H1 (cell line): Measurements from ENCODE around the gene APC2. TPM values are rescaled to one million over a fixed set of nuclear protein-coding genes. Genes with fewer than 3 reads are reported as not detected.

ENCODE experiments used
- CTCF ChIA-PET: fragments of 300-600 bp; sonication (Branson Sonifier 250); formaldehyde crosslinking; loops from one replicate; lab custom pipeline; 2021; ENCODE audit not compliant: partially characterized antibody; lab: Charles Lee
- POLR2A ChIA-PET: fragments of 300-600 bp; sonication (Branson Sonifier 250); formaldehyde crosslinking; loops from one replicate; lab custom pipeline; 2021; ENCODE audit warnings: inconsistent platforms; ENCODE audit not compliant: partially characterized antibody; lab: Charles Lee
- DNase-seq, 2 experiments: peaks; one replicate each; pipeline versions ENCODE4 v3.0.0 to v3.0.0-alpha.2; 2010 to 2022; ENCODE audit warnings: low spot score in 2 of 2, low read depth in 1 of 2, mixed read lengths in 1 of 2
- FAIRE-seq: peaks from 2 replicates; lab custom pipeline; 2011; peaks lifted over from hg19 to GRCh38; lab: Jason Lieb, UNC
- H2AFZ ChIP-seq: 2 replicates; pipeline ENCODE4 v1.8.1; 2012; ENCODE audit warnings: low read length, inconsistent platforms
- H2AK5ac ChIP-seq: 2 replicates; pipeline ENCODE4 v1.6.1; 2013; ENCODE audit warnings: low read depth, low read length
- H2BK120ac ChIP-seq: replicated peaks from 2 replicates; pipeline ENCODE3; 2013; ENCODE audit warnings: low read depth, low read length, inconsistent platforms
- H2BK12ac ChIP-seq: 2 replicates; pipeline ENCODE4 v1.6.1; 2013; ENCODE audit warnings: low read depth, low read length
- H2BK15ac ChIP-seq: 2 replicates; pipeline ENCODE4 v1.6.1; 2013; ENCODE audit warnings: low read length
- H2BK20ac ChIP-seq: 2 replicates; pipeline ENCODE4 v1.6.1; 2013; ENCODE audit warnings: low read length
- H2BK5ac ChIP-seq: 2 replicates; pipeline ENCODE4 v1.6.1; 2013; ENCODE audit warnings: low read depth, low read length
- H3K14ac ChIP-seq: 2 replicates; pipeline ENCODE4 v1.6.1; 2013; ENCODE audit warnings: inconsistent platforms; ENCODE audit not compliant: insufficient read length
- H3K18ac ChIP-seq: 2 replicates; pipeline ENCODE4 v1.6.1; 2013; ENCODE audit warnings: low read length; ENCODE audit errors: extremely low read depth
- H3K23ac ChIP-seq: 2 replicates; pipeline ENCODE4 v1.6.1; 2013; ENCODE audit warnings: inconsistent platforms; ENCODE audit not compliant: insufficient read length
- H3K23me2 ChIP-seq: 2 replicates; pipeline ENCODE4 v1.6.1; 2013; ENCODE audit warnings: low read depth, low read length
- H3K27ac ChIP-seq: 2 replicates; pipeline ENCODE4 v1.6.1; 2011; ENCODE audit warnings: low read depth, low read length, inconsistent platforms
- H3K27me3 ChIP-seq, 4 experiments: replicated peaks in 1 of 4; 1 replicate in 1 of 4; 2 replicates in 3 of 4; pipeline versions ENCODE4 v1.6.1 to v1.8.1; 2011 to 2013; ENCODE audit warnings: low read length in 3 of 4, mild to moderate bottlenecking in 3 of 4, inconsistent platforms in 2 of 4, mixed read lengths in 2 of 4, moderate library complexity in 1 of 4; ENCODE audit not compliant: control insufficient read depth in 3 of 4, insufficient read depth in 3 of 4; ENCODE audit errors: extremely low read depth in 1 of 4
- H3K36me3 ChIP-seq, 4 experiments: 2 replicates each; pipeline versions ENCODE4 v1.6.1 to v1.8.1; 2011 to 2013; ENCODE audit warnings: mild to moderate bottlenecking in 4 of 4, low read length in 3 of 4, moderate library complexity in 2 of 4, control low read depth in 1 of 4, inconsistent platforms in 1 of 4; ENCODE audit not compliant: insufficient read depth in 4 of 4, control insufficient read depth in 2 of 4
- H3K4ac ChIP-seq: replicated peaks from 2 replicates; pipeline ENCODE3; 2013; ENCODE audit warnings: low read length, low read depth, mixed read lengths, inconsistent platforms; ENCODE audit not compliant: insufficient read length
- H3K4me1 ChIP-seq, 4 experiments: replicated peaks in 1 of 4; 1 replicate in 1 of 4; 2 replicates in 3 of 4; pipeline versions ENCODE4 v1.6.1 to v1.8.1; 2011 to 2013; ENCODE audit warnings: low read length in 3 of 4, inconsistent platforms in 2 of 4, mixed read lengths in 1 of 4; ENCODE audit not compliant: insufficient read depth in 4 of 4, control insufficient read depth in 3 of 4
- H3K4me2 ChIP-seq, 2 experiments: 2 replicates each; pipeline versions ENCODE4 v1.6.1 to v1.8.1; 2011 to 2013; ENCODE audit warnings: low read depth in 2 of 2, low read length in 2 of 2, control low read depth in 1 of 2, inconsistent platforms in 1 of 2, mild to moderate bottlenecking in 1 of 2; ENCODE audit not compliant: insufficient read depth in 1 of 2
- H3K4me3 ChIP-seq, 4 experiments: fragments of 200-600, 300-600 bp in 1 of 4; sonication (generic), shearing (Covaris generic), sonication (Bioruptor Twin) in 1 of 4; 2 replicates each; pipeline versions ENCODE4 v1.5.1 to v1.8.1; 2011 to 2016; ENCODE audit warnings: low read length in 4 of 4, low read depth in 3 of 4, control low read depth in 2 of 4, inconsistent platforms in 2 of 4, mild to moderate bottlenecking in 2 of 4, mixed read lengths in 1 of 4, moderate library complexity in 1 of 4; ENCODE audit not compliant: insufficient read depth in 2 of 4; ENCODE audit errors: extremely low read depth in 1 of 4
- H3K56ac ChIP-seq: replicated peaks from 2 replicates; pipeline ENCODE3; 2013; ENCODE audit warnings: low read depth, mild to moderate bottlenecking, mixed read lengths, low read length, inconsistent platforms; ENCODE audit not compliant: insufficient read length
- H3K79me1 ChIP-seq: 2 replicates; pipeline ENCODE4 v1.6.1; 2013; ENCODE audit warnings: low read depth, low read length, control low read depth
- H3K79me2 ChIP-seq, 2 experiments: 2 replicates each; pipeline versions ENCODE4 v1.6.1 to v1.8.1; 2012 to 2013; ENCODE audit warnings: low read length in 2 of 2, mild to moderate bottlenecking in 2 of 2, inconsistent platforms in 1 of 2; ENCODE audit not compliant: insufficient read depth in 2 of 2, control insufficient read depth in 1 of 2
- H3K9ac ChIP-seq, 4 experiments: replicated peaks in 1 of 4; 1 replicate in 1 of 4; 2 replicates in 3 of 4; pipeline versions ENCODE4 v1.6.1 to v1.8.1; 2011 to 2013; ENCODE audit warnings: low read depth in 3 of 4, low read length in 3 of 4, control low read depth in 2 of 4, mild to moderate bottlenecking in 2 of 4, moderate library complexity in 2 of 4, inconsistent platforms in 1 of 4; ENCODE audit errors: extremely low read depth in 1 of 4
- H3K9me3 ChIP-seq, 2 experiments: 2 replicates each; pipeline versions ENCODE4 v1.6.1 to v1.8.1; 2012 to 2013; ENCODE audit warnings: mild to moderate bottlenecking in 2 of 2, moderate library complexity in 2 of 2, control low read depth in 1 of 2, inconsistent platforms in 1 of 2, low read depth in 1 of 2, low read length in 1 of 2, mixed read lengths in 1 of 2; ENCODE audit not compliant: insufficient read depth in 2 of 2
- H4K20me1 ChIP-seq, 2 experiments: replicated peaks in 1 of 2; 2 replicates each; pipeline versions ENCODE3 to v1.8.1; 2011 to 2013; ENCODE audit warnings: inconsistent platforms in 2 of 2, low read length in 2 of 2, mild to moderate bottlenecking in 1 of 2; ENCODE audit not compliant: insufficient read depth in 2 of 2, control insufficient read depth in 1 of 2
- H4K5ac ChIP-seq: 2 replicates; pipeline ENCODE4 v1.6.1; 2013; ENCODE audit warnings: low read length, low read depth, mixed read lengths, inconsistent platforms; ENCODE audit not compliant: insufficient read length
- H4K8ac ChIP-seq: 2 replicates; pipeline ENCODE4 v1.8.0; 2013; ENCODE audit warnings: mild to moderate bottlenecking, moderate library complexity, low read length, inconsistent platforms; ENCODE audit not compliant: insufficient read depth; ENCODE audit errors: extremely low read depth
- H4K91ac ChIP-seq: replicated peaks from 2 replicates; pipeline ENCODE3; 2013; ENCODE audit warnings: low read length, mixed read lengths, inconsistent platforms; ENCODE audit not compliant: insufficient read length
- BACH1 ChIP-seq: IDR thresholded peaks from 2 replicates; pipeline ENCODE4 v1.6.1; 2012; ENCODE audit warnings: low read length, improper control_type of control experiment
- CREB1 ChIP-seq: IDR thresholded peaks from 2 replicates; pipeline ENCODE4 v1.6.1; 2012; ENCODE audit warnings: inconsistent platforms
- EP300 ChIP-seq, 2 experiments: IDR thresholded peaks; 1 replicate in 1 of 2; 2 replicates in 1 of 2; pipeline ENCODE4 v1.6.1; 2011 to 2012; ENCODE audit warnings: low read depth in 2 of 2, low read length in 2 of 2, mild to moderate bottlenecking in 2 of 2, borderline replicate concordance in 1 of 2, inconsistent platforms in 1 of 2, moderate library complexity in 1 of 2
- GABPA ChIP-seq: IDR thresholded peaks from 2 replicates; pipeline ENCODE4 v1.6.1; 2011; ENCODE audit warnings: mild to moderate bottlenecking, low read length, moderate library complexity, borderline replicate concordance; ENCODE audit not compliant: insufficient read depth
- HDAC6 ChIP-seq: IDR thresholded peaks from one replicate; pipeline ENCODE4 v1.7.1; 2012; ENCODE audit warnings: low read depth, mild to moderate bottlenecking, inconsistent platforms, low read length, moderate library complexity
- KDM1A ChIP-seq: fragments of 200-600, 300-600 bp; sonication (generic); IDR thresholded peaks from 2 replicates; pipeline ENCODE4 v1.7.1; 2016; ENCODE audit warnings: mild to moderate bottlenecking, low read length, borderline replicate concordance
- NRF1 ChIP-seq: IDR thresholded peaks from 2 replicates; pipeline ENCODE4 v1.6.1; 2011; ENCODE audit warnings: mild to moderate bottlenecking, low read depth, low read length, improper control_type of control experiment
- POU5F1 ChIP-seq: IDR thresholded peaks from 2 replicates; pipeline ENCODE4 v1.6.1; 2011; ENCODE audit warnings: low read depth, mild to moderate bottlenecking, low read length, moderate library complexity
- RXRA ChIP-seq: IDR thresholded peaks from 2 replicates; pipeline ENCODE4 v1.6.1; 2011; ENCODE audit warnings: low read depth, mild to moderate bottlenecking, low read length, moderate library complexity; ENCODE audit not compliant: insufficient read depth
- SIX5 ChIP-seq: IDR thresholded peaks from 2 replicates; pipeline ENCODE4 v1.6.1; 2011; ENCODE audit warnings: mild to moderate bottlenecking, low read depth, low read length
- SP1 ChIP-seq: IDR thresholded peaks from 2 replicates; pipeline ENCODE4 v1.6.1; 2011; ENCODE audit warnings: low read depth, low read length
- ZNF274 ChIP-seq: IDR thresholded peaks from 2 replicates; pipeline ENCODE4 v1.7.0; 2012; ENCODE audit warnings: low read length, borderline replicate concordance; ENCODE audit errors: extremely low read depth
- WGBS, 2 experiments: shearing (Covaris generic) in 1 of 2; methylation state at CpG; one replicate each; pipeline versions ENCODE4 v1.1.6 to v1.1.7; 2013 to 2015; ENCODE audit warnings: low lambda C conversion rate in 2 of 2, mixed read lengths in 2 of 2, inconsistent platforms in 1 of 2, low coverage in 1 of 2, missing lambda C conversion rate in 1 of 2; ENCODE audit not compliant: insufficient replicate concordance in 2 of 2, insufficient coverage in 1 of 2, insufficient read length in 1 of 2; ENCODE audit errors: extremely low coverage in 1 of 2, missing lambda C conversion rate in 1 of 2; 5-methylcytosine and 5-hydroxymethylcytosine counted together
- polyA plus RNA-seq, 7 experiments: library from polyadenylated mRNA; depleted of rRNA in 3 of 7; stranded (reverse) in 5 of 7; unstranded in 2 of 7; fragments of >200 nt in 5 of 7; fragments of 200-250 nt in 2 of 7; gene quantifications; 1 replicate in 5 of 7; 2 replicates in 1 of 7; 4 replicates in 1 of 7; pipeline versions ENCODE4 v1.2.1 to v1.2.3, GENCODE V29; 2011 to 2013; ENCODE audit warnings: missing spikeins in 2 of 7, mixed read lengths in 2 of 7
- total RNA-seq: library from RNA; stranded (reverse); fragmentation: NEBNext Ultra II Directional; extraction: Animal tissue kit (Norgen Biotek cat#: 25700); gene quantifications from 2 replicates; pipeline ENCODE4 v1.2.1, GENCODE V29; 2021

Gene APC2
- total and polyA plus RNA-seq, 2 of the 8 experiments (the other 6 are each of a cell fraction or from before 2014, with no cell fraction given), result 1.3 to 4.1 TPM

DNA sequence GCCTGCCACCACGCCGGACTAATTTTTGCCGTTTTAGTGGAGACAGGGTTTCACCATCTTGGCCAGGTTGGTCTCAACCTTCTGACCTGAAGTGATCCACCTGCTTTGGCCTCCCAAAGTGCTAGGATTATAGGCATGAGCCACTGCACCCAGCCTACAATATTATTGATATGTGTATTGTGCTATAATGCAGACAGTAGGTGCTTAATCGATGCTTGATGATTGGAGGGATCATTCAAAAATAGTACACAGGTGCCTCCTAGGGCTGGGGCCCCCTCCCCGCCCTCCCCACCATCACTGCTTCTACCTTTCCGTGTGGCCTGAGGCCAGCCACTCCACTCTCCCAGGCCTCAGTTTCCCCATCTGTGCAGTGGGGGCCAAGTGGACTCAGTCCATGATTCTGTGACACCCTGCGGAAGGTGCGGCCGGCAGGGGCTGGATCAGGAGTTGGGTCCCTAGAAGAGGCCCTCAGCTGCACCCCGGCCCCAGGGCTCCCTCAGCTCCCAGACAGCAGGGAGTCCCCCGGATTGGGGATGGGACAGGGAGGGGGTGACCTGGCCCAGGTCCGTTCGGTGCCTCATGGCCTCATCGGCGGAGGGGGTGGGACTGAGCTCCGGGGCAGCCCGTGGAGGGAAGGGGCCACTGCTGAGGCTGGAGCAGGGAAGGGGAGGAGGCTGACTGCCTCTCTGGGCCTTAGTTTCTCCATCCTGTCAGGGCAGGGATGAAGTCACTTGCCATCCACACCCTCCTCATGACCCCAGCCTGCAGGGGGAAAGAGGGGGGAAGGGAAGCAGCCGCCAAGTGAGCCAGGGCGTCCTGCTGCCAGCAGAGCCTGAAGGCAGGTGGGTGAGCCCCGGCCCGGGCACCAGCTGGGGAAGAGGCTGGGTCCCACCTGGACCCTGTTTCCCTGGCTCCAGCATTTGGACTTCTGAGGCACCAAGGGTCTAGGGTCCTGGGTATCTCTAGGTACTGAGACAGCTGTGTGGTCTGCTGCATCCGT is 61.7 kb downstream of the APC2 start:
- H3K79me1 ChIP-seq, result no peaks in the 10 kb centered on the region
- peaks cover 6% of the 10 kb centered on the region; the same call in 1 of the 2 replicates for H3K23me2 ChIP-seq
- H4K91ac ChIP-seq, result no peak overlapping the region
- no peak overlapping the region for H2BK120ac ChIP-seq
- H3K56ac ChIP-seq, result no peak overlapping the region
- H3K27me3 ChIP-seq, result peaks cover 0 to 10% (median 5%) of the 10 kb centered on the region in 4 experiments; a peak in 5 of 7 replicates
- no peak overlapping the region for H2BK15ac ChIP-seq
- no peak for FAIRE-seq
- H2BK12ac ChIP-seq, result no peak overlapping the region
- ChIA-PET CTCF (interaction anchor here (1.0 to 1.5 kb wide), 3 partner anchors 10 to 35 kb away, joined by 3 read pairs; no protein-coding TSS in a partner anchor), POLR2A (interaction anchor here (0.9 to 1.3 kb wide), 3 partner anchors 17 to 76 kb away, joined by 3 to 4 read pairs (median 3); no protein-coding TSS in a partner anchor)
- no peaks in the 10 kb centered on the region for H3K36me3 ChIP-seq
- no peak overlapping the region for H3K14ac ChIP-seq
- H2BK20ac ChIP-seq, result no peak overlapping the region
- WGBS, 2 experiments, result 80% methylated on average over 16 of the region's 22 CpGs; no CpG with 5 or more reads in 1 of the 2 experiments
- H3K9me3 ChIP-seq, result no peaks in the 10 kb centered on the region
- no peak overlapping the region for H3K4me3 ChIP-seq
- H3K23ac ChIP-seq, result no peak overlapping the region
- no peaks in the 10 kb centered on the region for H3K79me2 ChIP-seq
- H2AK5ac ChIP-seq, result no peak overlapping the region
- no peak overlapping the region for H2AFZ ChIP-seq
- H3K4me1 ChIP-seq, result peaks cover 0 to 3% (median 0%) of the 10 kb centered on the region in 4 experiments; a peak in 3 of 7 replicates
- peaks cover 0 to 6% of the 10 kb centered on the region in 2 experiments for H4K20me1 ChIP-seq
- no peak overlapping the region for H2BK5ac ChIP-seq
- no peak overlapping the region for H3K4me2 ChIP-seq
- no peak overlapping the region for H3K18ac ChIP-seq
- no peak overlapping the region for H3K27ac ChIP-seq
- no peak overlapping the region for H4K5ac ChIP-seq
- no peak overlapping the region for H3K9ac ChIP-seq
- no peak overlapping the region for H3K4ac ChIP-seq
- H4K8ac ChIP-seq, result no peak overlapping the region; the same call in 1 of the 2 replicates
- no peak for DNase-seq
- no peak for TF ChIP-seq CREB1
- TF ChIP-seq GABPA, result no peak
- TF ChIP-seq RXRA, result no peak
- TF ChIP-seq SIX5, result no peak
- TF ChIP-seq ZNF274, result no peak
- TF ChIP-seq NRF1, result no peak
- no peak for TF ChIP-seq KDM1A
- TF ChIP-seq HDAC6, result no peak
- no peak for TF ChIP-seq BACH1
- TF ChIP-seq EP300 (IDR thresholded peaks at IDR 0.05; ENCODE audit: borderline replicate concordance in 1 of 2, low read depth in 2 of 2, low read length in 2 of 2), result no peak
- no peak for TF ChIP-seq POU5F1
- TF ChIP-seq SP1, result no peak
